Measurements from ENCODE around the gene RTP2.

The RTP2 gene, protein sequence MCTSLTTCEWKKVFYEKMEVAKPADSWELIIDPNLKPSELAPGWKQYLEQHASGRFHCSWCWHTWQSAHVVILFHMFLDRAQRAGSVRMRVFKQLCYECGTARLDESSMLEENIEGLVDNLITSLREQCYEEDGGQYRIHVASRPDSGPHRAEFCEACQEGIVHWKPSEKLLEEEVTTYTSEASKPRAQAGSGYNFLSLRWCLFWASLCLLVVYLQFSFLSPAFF

DNA sequence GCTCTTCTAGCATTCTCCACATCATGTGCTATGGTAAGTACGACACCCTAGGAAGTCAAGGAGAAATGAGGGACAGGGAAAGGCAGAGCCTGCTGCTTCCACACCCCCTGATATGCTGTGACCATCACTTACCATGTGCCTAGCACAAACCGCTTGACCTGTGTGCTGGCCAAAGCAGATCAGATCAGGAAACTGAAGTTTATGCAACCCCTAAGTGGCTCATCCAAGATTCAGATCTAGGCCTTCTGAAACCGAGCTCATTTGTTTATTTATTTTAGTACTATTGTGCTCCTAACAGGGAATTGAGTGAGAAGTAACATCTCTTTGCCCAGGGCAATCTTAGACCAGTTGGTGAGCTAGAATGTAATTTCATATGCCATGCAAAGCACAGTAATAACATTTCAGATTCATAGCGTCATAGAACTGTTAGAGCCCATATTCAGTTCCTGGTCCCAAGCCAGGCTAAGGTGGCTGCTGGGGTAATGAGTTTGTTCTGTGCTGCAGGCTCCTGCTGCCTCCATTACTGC, at the start of gene RTP2:
Gene RTP2 (minus strand): TSS at position 51 of the 527 bp plus-strand sequence. CDS start 429 bp downstream, outside the sequence.
- no peak for DNase-seq (ENCODE audit: low spot score)

DNA sequence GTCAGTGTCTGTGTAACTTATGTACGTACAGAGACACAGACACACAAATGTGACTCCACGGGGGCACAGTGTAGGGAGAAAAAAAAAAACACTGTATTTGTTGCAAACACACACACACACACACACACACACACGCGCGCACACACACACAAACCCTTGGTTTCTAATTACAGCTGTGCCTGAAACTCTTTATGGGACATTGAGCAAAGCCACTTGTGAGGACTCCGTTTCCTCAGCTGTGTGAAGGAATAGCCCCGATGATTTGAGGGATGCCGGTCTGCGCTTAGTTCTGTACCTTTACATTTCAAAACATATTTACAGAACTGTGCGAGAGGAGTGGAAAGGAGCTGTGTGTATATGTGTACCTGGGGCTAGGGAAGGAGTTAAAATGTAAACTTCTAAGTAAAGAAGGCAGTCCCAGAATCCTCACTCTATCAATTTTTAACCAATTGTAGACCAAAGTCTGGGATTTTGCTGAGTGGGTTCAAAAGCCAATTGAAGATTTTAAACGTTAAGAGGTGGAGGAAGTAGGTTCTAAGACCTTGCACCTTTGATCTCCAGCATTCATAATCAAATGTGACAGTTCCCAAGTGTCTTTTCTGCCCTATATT, 48.3 kb upstream of the RTP2 start:
- DNase-seq (ENCODE audit: low spot score): no peak

DNA sequence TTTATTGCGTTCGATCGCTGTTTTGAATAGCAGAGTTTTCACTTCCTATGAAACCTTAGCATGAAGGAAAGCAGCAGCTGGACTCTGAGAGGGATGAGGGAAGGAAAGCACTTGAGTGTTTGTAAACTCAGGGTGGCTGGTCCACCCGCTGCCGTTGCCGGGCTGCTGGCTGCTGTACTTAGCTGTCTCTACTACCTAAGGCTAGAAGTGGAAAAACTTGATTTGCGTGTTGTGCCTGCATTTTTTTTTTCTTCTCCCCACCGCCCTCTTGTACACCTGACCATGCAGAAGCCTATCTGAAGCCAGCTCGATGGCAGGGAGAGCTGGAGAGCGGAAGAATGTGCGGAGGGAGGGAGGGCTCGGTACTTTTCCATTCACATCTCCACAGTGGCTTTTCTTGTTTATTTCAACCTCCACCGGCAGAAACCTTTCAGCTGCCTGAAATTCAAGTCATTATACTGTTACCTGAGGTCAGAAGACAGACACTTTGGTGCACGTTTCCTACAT, 47.7 kb upstream of the RTP2 start:
- DNase-seq (ENCODE audit: low spot score): no peak

DNA sequence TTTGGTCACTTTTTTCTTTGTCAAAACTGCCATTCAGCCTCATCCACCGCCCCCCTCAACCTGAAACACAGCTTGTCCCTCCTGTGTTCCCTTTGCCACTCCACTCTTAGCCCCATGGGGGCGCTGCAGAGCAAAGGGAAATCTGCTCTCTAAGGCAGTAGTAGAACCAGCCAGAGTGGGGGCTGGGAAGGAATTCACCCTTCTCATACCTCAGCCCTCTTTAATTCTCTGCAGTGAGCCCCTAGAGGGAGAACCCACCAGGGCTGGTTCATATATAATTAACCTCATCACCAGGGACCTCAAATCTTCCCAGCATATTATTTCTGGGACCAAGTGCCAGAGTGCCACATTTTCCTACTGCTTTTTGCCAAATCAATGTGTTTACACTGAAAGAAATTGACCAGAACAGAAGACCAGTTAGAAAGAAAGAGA, 45.7 kb upstream of the RTP2 start:
- DNase-seq (ENCODE audit: low spot score): peak; percentile 73

DNA sequence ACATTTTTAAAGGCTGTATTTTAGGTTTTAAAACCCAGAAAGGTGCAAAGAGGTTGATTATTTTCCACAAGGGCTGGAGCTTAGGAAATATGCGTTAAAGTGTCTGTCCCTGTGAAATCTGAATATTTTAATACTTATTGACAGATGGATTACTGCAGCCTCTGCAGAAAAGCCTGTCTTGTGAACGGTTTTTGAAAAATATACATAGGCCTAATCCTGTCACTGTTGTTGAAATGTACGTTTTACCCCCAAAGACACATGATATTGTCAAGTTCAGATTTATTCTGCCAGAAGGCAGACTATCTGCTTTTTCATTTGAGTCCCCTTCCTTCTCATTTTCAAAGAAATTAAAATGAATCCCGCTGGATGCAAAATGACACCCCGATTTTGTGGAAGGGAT, 45.1 kb upstream of the RTP2 start:
- no peak for DNase-seq (ENCODE audit: low spot score)

DNA sequence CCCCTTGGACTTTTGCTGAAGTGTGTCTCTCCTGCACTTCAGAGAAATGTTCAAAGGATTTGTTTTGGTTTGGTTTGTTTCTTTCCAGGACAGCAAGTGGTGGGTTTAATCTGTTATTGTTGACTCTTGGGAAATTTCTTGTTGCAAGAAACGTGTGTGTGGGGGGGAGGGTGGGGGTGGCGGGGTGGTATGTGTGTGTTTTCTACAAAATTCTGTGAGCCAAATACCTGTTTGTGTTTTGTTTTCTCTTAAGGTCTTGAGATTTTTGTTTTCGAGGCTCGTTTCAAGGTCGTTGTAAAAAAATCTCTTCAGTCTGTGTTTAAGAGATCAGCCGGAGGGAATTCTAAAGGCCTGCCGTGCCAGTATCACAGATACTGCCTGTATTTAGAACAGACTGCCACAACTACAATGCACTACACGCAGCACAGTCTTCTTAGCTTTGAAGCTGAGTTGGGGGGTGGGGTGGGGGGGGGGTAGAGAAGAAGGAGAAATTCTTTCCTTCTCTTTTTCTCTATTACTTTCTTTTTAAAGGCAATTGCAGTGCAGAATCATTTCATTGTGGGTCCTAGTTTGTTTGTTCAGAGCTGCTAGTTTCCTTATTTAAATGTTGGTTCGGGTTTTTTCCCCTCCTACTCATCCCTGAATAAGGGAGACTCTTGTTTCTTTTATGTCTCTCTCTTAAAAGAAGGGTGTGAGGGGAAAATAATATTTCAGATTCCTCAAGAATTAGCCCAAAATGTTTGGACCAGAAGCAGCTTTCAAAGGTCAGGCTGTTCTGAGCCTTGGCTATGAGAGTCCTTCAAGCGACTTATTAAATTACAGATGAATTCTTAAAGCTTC, 44.3 kb upstream of the RTP2 start:
- no peak for DNase-seq (ENCODE audit: low spot score)

DNA sequence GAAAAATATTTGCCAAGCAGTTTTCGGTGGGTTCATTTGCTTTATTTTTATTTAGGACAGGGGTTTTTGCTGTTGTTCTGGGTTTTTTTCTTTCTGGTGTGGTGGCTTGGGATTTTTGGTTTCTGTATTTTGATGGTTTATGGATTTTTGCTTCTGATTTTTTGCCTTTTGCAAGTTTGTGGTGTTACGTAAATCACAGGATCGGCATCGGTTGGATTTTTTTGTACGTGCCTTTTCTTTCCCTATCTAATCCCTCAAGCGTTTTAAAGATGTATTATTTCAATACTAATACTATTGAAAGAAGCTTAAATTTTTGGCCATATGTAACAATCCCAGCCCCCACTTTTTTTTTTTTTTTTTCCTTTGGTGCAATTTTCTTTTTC, 43.7 kb upstream of the RTP2 start:
- no peak for DNase-seq (ENCODE audit: low spot score)

DNA sequence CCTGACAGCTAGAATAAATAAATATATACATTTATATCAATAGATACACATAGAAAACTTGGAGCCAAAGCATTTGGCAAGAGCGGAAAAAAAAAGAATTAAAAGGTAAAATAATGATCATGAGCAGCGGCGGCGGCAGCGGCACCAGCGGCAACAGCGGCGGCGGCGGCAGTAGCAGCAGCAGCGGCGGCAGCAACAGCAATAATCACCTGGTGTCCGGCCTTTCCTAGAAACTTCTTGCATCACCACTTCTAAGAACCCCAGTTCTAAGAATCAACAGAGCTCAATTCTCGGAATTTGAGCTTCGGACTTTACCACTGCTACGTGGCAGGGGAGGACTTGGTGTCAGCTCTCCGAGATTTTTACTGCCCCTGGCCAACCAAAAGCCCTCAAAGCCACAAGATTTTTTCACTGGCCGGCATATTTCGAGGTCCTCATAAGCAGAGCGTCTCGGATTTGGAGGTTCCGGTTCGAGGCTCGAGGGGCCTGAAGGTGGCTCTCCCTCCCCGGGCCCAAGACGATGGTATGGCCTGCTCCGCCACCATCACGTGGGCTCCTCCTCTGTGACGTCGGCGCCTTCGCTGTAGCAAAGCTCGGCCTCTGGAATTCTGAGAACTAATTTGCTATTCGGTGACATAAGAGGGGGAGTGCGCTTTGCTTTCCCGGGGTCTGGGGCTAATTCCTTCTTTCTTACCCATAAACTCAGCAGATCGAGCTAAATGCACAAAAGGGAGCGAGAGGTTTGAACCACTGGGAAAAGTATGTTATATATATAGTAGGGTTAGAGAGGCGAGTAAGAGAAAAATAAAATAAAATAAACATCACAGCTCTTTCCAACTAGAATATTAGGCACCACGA, 43.1 kb upstream of the RTP2 start, which contains the start of gene BCL6:
Gene BCL6 (minus strand): TSS at position 268 of the 858 bp plus-strand sequence. CDS start 11,775 bp downstream, outside the sequence.
- DNase-seq (ENCODE audit: low spot score): peak; percentile 93

DNA sequence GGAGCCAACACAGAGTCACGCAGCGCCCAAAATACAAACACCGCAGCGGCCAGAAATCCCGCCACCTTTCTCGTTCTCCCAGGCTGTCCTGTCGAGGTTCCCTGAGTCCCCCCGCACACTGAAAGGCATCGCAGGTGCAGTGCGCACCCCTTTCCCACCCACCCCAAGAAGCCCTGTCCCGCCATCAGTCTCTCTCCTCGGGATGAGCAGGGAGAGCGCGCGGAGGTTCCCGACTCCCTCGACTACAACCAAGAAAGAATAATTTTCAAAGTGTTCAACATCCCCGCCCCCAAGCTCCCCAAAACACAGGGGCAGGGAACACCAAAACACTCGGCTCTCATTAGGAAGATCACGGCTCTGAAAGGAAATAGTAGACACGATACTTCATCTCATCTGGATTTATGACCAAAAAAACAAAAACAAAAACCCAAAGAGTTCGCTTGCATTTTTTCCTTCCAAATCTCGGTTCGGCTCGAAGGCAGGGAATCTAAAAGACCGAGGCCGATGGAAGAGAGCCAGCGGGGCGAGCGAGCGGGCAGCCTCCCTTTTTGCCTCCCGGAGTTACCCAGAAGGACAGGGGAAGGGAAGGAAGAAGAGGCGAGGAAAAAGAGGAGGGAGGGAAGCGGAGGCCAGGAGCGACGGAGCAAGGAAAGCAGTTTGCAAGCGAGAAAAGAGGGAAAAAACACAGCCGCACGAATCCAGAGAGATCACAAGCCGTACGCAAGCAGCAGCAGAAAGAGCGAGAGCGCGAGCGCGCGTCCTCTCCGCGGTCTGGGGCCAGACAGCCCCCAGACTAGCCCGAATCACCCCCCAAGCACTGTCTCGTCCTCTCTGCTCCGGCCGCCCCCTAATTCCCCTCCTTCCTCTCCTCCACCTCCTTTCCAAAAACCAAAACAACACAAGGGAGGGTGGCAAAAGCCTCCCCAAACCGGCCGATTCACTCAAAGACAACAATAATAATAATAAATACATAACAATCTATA, 42.1 kb upstream of the RTP2 start:
- peak; percentile 36 for DNase-seq (ENCODE audit: low spot score)

DNA sequence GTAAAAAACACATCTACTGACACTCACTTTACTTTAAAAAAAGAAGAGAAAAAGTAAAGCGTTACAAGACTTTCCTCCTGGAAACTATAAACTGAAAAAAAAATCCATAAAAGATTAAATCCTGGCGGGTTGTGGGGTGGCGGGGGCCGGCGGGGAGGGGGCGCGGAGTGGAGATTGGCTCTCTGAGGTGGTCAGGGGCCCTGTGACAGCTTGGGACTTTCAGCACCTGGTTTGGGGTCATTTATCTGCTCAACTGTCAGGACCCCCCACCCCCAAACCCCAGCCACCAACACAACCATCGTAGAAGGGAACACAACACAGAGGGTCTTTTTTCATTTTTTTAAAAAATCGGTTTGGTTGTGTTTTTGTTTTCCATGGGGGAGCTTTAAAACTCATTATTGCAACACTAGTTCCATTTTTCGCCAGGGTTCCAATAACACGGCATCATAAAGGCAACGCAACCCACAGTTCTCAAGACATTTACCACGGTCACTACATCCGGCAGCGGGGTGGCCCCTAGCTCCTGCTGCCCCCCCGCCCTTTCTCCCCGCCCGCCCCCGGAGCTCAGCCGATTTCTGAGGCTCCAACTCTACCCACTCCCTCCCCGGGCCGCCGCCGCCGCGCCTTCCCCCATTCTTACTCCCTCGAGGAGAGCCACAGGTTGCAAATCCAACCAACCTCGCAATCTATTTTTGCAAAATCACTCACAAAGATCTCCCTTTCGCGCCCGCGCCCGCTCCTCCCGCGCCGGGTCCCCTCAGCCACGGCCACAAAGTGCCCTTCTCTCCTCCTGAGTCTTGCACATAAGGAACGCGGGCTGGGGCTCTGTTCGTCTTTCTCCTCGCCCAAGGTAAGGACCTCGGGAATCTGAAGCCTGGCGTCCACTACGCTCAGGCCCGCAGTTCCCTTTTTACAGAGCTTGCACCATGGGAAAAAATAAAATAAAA, 41.1 kb upstream of the RTP2 start:
- peak; percentile 57 for DNase-seq (ENCODE audit: low spot score)

DNA sequence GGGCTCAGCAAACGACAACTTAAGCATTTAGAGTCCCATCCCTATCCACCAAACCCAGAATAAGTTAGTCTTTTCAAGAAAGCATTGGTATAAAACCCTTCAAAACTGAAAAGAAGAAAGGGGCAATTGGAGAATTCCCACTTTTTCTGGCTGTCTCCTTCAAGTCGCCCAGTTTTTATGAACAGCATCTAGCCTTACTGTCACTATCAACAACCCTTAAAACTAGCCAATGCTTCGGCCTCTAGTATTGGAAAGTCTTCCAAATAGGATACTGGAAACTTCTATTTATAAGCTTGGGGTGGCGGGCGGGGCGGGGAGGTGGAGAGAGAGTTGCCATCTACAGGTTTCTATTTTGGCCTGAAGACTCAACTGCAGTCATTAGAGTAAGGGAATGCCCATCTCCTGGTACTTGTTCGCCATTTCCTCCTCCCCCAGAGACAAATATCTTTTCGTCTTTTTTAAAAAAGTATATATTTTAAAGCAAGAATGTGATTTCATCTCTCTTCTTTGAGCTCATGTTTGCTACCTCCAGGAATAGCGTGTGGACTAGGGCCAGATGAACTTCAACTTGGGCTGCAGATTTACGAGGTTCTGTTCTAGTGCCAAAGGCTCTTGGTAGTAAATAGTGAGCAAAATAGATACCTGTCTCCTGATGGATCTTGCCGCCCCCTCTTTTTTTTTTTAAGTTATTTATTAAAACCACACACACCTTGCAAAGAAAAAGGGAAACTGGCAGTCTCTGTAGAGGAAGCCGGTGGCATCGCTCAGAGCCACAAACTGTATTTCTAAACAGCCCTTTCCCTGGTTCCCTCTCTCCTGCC, 40.2 kb upstream of the RTP2 start:
- DNase-seq (ENCODE audit: low spot score): no peak

DNA sequence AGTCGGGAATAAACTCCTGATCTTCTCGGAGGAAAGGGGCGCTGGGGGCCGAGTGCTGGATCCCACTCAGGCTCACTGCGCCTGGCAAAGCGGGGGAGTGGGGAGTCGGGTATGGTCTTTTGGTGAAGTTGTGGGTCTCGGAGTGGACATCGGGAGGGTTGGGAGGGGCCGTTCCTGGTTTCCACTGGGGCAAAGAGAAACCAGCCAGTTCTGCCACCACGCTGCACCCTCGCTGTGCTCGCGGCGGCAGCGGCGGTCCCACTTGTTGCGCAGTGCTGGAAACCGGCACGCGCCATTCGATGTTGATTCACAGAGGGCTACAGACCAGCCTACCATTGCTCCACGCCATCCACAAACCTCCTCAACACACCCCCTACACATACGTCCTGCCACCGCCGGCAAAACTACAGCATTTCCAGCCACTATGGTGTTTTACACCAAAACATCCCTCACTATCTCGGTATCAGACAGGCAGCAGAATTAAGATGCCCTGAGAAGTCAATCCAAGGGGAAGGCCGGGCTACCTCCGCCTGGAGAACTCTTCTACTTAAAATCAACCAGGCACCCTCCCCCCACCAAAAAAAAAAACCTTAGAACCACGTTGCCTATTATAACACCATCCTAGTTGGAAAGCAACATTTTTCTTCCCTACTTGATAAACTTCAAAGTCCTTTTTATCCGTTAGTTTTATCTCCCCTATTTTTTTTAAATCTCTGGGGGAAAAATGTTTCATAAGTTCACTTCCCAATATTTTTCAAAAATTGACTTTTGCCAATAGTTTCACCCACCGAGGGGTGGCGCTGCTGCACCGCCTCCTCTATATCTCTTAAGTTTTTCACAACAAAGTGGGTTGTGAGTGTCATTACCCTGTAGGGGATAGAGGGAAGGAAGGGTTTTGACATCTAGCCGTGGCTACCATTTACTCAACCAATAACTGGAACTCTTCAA, 39.3 kb upstream of the RTP2 start:
- DNase-seq (ENCODE audit: low spot score): no peak

DNA sequence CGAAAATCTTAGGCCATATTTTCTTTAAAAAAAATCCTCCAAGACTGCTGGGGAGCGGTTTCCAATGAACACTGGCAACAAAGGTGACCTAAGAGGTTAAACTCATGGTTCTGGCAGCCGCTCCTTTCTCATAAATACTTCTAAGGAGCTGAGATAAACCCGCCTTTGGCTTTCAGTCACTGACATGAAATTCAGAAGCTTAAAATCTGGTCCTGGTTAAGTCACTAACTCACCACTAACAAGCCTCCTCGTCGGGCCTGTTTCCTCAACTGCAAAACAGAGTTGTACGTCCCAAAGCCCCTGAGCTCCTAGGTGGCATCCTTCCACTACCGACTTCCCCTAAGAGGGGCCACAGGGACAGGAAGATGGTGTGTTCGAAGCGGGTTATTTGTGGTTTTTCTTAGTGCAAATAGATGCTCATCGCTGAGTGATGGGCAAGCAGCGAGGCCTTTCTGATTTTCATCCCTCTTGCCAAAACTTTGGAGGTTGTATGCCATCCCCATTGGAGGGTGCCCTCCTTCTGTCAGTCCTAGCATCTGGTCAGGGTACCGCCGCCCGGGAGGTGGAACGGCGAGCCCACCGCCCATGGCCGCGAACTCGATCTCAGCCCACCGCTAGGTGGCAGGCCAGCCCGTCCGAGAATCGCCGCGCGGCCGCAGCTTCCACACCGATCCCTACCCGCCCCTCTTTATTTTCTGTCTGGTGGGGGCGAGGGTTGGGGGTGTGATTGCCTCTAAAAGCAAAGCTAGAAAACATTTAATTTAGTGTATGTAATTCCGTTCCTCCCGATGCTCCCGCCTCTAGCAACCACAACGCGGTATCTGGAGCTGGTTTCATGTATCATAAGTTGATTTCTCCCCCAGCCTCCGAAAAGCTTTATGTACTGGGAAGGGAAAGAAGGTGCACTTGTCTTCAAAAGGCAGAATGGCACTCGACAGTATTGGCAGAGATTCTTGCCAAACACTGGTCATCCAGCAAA, 38.4 kb upstream of the RTP2 start:
- peak; percentile 61 for DNase-seq (ENCODE audit: low spot score)

DNA sequence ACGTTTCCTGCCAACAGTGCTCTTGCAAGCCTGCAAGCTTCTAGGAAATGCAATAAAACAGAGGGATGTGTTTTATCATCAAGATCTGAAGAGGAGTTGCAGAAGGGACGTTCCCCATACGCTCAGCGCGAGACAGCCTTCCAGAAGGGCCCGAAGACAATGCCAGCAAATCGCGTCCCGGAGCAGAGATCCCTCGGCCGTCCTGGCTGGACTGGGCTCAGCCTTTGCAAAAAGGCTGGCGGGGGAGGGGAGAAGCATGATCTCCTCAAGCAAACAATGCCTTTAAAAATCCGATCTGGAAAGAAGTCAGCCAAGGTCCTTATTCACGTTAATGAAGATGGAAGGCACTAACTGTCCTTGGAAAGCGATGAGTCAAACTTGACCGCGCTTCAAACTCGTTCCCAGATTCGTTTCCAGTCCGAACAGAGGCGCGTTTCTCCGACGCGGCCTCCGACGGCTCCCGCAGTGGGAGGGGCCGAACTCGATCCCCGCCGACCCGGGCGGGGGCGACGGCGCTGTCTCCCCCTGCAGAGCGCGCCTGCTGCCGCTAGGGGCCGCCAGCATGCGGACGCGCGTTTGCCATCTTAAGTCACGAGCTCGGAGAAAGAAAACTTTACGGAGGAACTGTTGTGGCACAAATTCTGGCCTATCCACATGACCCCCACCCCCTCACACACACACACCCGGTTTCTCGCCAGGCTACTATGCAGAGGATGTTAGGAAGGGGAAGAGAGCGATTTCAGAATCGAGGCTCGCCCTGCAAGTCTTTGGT, 37.4 kb upstream of the RTP2 start:
- peak; percentile 75 for DNase-seq (ENCODE audit: low spot score)

DNA sequence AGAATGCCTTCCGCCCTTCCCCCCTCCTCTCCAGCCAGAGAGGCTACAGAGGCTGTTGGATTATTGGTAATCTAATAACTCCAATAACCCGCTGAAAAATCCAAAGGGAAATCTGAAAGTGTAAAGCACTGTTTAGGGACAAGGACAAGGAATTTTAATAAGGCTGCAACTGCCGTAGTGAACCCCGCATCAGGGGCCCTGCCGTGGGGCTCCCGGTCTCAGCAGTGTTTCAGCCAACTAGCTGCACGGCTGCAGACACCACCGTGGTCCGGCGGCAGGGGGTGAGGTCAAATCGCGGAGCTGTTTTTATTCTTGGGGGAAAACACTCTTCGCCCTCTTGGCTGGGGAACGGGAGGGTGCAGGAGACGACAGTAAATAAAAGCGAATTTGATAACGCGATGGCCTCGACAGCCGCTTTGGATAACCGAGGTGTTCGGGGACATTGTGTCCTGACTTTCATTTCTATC, 36.8 kb upstream of the RTP2 start:
- DNase-seq (ENCODE audit: low spot score): no peak
